HG02840 (cell line): ENCODE data around the gene SRR.

ENCODE experiments used
- ATAC-seq: cut with Tn5 transposase; IDR thresholded peaks from one replicate; pipeline ENCODE4 v1.9.1; 2021; ENCODE audit warnings: mild to moderate bottlenecking, moderate library complexity, moderate number of reproducible peaks; ENCODE audit not compliant: unreplicated experiment, low FRiP score

Gene SRR

DNA sequence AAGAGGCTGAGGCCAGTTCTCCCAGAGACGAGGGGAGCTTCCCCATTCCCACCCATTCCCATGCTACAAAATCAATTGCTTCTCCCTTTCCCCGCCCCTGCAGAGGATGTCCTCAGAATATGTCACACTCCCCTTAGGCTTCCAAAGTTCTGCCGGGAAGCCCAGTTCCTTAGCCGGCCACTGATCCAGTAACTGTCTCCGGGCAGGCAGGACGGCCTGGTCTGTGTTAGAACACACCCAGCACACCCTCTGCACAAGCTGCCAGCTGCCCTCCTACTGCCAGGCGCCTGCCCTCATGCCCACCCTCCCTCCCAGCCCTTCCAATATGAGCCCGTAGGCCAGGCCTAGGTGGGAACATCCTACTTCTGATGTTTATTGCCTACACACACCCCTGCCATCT, 64.6 kb downstream of the SRR start:
- no peak for ATAC-seq

DNA sequence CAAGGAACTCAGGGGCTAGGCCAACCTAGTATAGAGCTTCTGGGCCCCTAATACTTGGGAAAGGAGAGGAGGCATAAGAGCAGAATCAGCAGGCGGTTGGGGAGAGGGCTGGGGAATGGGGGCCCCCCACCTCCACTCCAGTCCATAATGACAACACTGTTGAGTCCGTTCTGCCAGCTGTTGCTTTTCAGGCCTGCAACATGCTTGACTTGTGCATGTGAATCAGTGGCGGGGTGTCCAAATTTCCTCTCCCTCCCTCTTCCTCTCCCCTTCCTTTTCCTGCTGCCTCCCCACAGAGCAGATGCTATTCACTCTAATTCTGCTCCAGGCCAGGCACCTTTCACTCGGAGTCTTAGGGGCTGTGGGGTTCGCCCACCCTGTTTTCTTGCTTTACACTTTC, 65.3 kb downstream of the SRR start:
- no peak for ATAC-seq

DNA sequence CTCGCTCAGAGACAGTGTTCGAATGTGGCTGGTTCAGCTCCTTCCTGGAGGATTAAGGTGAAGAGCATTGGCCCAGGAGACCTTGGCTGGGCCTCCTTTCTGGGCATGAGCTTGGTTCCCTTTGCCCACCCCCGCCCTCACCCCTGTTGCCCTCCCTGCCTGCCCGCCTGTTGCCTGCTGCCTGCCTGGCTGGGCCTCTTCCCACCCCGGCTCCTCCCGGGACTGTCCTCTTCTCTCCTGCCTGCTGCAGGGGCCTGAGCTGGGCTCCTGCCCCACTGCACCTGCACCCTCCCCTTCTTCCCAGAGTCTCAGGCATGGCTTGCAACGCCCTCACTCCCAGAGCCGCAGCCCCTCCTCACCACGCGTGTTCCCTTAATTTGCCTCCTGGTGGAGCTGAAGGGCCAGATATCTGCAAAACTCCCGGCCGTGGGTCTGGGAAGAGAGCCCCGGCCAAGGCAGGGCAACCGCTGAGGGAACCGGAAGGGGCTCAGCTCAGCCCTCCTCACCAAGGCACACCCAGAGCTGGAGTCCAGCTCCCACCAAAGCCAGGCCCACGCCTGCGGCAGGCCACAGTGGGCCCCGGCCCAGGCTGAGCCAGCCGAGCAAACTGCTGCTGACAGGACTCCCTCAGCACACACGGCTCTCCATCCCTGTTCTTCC, 65.9 kb downstream of the SRR start:
- ATAC-seq = no peak

DNA sequence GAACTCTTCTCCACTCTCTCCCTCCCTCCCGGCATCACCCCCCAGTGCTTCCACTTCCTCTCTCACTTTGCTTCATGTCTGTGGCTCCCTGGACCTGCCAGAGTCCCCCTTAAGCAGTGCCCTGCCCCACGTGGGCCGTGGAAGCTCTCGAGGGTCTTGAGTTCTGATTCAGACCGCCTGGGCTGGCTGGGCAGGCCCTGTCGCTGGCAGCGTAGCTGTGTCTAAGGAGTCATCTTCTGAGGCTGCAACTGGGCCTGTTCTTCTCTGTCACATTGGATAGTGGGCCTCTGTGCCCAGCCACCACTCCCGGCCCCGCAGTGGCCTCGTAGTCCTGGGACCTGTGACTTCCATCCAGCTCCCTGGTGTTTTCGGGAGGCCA, 66.5 kb downstream of the SRR start:
- ATAC-seq = no peak

DNA sequence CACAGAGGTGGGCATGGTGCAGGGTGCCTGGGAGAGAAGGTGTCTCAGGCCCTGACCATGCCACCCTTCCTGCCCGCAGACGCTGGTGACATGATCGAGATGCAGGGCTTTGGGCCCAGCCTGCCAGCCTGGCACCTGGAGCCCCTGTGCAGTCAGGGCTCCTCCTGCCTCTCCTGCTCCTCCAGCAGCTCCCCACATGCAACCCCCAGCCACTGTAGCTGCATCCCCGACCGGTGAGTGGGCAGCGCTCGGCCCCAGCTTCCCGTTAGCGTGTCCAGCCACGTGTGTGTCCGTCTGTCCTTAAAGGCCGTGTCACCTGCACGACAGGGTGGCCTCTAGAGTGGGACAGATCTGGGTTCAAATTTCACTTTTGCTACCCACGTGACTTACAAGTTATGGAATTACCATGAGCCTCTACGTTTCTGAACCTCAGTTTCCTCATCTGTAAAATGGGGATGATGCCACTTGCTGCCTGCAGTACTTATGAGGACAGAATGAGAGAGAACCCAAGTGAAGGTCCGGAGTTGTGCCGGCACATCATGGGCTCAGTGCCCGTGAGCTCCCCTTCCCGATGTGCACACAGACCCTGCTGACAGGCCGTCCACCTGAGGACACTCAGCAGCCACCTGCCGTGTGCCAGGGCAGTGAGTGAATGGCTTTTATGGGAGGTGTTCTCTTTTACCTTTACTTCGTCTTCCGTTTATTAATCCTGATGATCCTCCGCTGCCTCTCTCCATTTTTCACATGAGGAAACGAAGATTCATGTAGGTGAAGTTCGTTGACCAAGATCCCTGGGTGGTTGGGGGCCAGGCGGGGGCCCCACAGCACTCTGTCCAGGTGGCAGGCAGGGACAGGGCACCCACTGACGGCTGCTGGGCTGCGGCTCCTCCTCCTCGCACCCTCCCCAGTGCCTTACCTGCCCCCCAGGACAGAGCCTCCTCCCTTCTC, 67.7 kb downstream of the SRR start:
- ATAC-seq = no peak

DNA sequence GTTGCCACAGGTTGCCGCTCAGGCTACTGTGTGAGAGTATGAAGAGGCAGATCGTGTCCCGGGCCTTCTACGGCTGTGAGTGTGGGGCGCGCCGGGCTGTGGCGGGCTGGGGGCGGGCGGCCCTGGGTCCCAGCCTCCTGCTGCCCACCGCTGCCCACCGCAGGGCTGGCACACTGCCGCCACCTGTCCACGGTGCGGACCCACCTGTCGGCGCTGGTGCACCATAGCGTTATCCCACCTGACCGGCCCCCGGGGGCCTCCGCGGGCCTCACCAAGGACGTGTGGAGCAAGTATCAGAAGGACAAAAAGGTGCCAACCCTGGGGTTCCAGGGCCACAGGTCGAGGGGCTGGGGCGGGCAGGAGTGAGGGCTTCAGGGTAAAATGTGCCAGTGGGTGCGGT, 68.4 kb downstream of the SRR start:
- ATAC-seq = no peak

DNA sequence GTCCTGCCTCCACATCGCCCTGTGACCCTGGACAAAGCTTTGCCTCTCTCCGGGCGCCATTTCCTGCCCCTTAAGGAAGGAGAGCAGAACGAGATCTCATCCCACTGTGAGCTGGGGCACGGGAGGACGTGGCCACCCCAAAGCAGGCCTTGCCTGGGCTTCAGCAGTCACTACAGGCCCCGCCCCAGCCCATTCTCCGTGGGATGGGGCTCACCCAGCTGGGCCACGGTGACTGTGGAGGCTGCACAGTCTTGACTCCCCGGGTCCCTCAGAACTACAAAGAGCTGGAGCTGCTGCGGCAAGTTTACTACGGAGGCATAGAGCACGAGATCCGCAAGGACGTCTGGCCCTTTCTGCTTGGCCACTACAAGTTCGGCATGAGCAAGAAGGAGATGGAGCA, 68.9 kb downstream of the SRR start:
- ATAC-seq = no peak

DNA sequence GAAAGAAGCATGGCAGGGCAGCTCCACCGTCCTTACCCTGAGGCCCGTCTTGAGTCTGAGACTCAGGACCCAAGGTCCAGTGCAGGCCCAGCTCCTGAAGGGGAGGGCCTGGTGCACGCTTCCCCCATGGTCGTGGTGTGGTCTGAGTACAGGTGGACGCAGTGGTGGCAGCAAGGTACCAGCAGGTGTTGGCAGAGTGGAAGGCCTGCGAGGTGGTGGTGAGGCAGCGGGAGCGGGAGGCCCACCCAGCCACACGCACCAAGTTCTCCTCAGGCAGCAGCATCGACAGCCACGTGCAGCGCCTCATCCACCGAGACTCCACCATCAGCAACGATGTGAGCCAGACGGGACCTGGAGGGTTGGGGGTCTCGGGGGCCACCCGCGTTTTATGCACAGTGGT, 69.4 kb downstream of the SRR start:
- ATAC-seq = no peak
